Adrenal gland (tissue), 5 donors: Measurements from ENCODE around the gene HRC.

Experiments used
- CTCF ChIP-seq, 6 experiments: fragments of 450-650 bp in 4 of 6; fragments of 200-600 bp in 2 of 6; sonication (generic) in 1 of 6; IDR thresholded peaks; 1 replicate in 5 of 6; 2 replicates in 1 of 6; pipeline versions ENCODE4 v1.5.1 to v1.8.0; 2016 to 2021; ENCODE audit warnings: antibody characterized with exemption in 6 of 6, mild to moderate bottlenecking in 2 of 6, moderate library complexity in 1 of 6
- POLR2A ChIP-seq, 2 donors: fragments of 450-650 bp; IDR thresholded peaks; one replicate each; pipeline ENCODE4 v1.6.1; 2017; ENCODE audit warnings: antibody characterized with exemption in 2 of 2, mild to moderate bottlenecking in 2 of 2, moderate library complexity in 1 of 2
- donor health status: DM: no; HTN: no; CAD: no.

GRCh38 chr19:49127674-49128544, 27.3 kb downstream of the HRC start:
- peak in 2 of 6 experiments; percentile 39 to 50 for TF ChIP-seq CTCF (IDR thresholded peaks at IDR 0.05)
- no peak for TF ChIP-seq POLR2A (IDR thresholded peaks at IDR 0.05)
